Psoas muscle (tissue), 8 donors: Measurements from ENCODE around the gene SKP1. TPM values are rescaled to one million over a fixed set of nuclear protein-coding genes. Genes with fewer than 3 reads are reported as not detected.

Source experiments
- ATAC-seq, 4 donors: fragments of 200-7000 bp; cut with Tn5 transposase; one replicate each; pipeline ENCODE4 v1.9.1; 2020; ENCODE audit warnings: moderate library complexity in 3 of 4, mild to moderate bottlenecking in 2 of 4
- DNase-seq, 2 donors: peaks; one replicate each; pipeline ENCODE4 v3.0.0-alpha.2; 2020
- H3K27ac ChIP-seq: fragments of 200-600 bp; one replicate; pipeline ENCODE4 v1.8.0; 2022
- H3K27me3 ChIP-seq, 3 donors: fragments of 200-600 bp in 1 of 3; one replicate each; pipeline versions ENCODE4 v1.6.1 to v1.8.0; 2013 to 2022; ENCODE audit warnings: low read length in 2 of 3, mild to moderate bottlenecking in 2 of 3, moderate library complexity in 1 of 3; ENCODE audit not compliant: insufficient read depth in 3 of 3
- H3K36me3 ChIP-seq, 2 donors: fragments of 200-600 bp in 1 of 2; one replicate each; pipeline versions ENCODE4 v1.6.1 to v1.8.0; 2013 to 2022; ENCODE audit warnings: low read depth in 1 of 2, mild to moderate bottlenecking in 1 of 2, moderate library complexity in 1 of 2; ENCODE audit not compliant: insufficient read depth in 1 of 2
- H3K4me1 ChIP-seq: fragments of 200-600 bp; one replicate; pipeline ENCODE4 v1.8.0; 2022
- H3K4me3 ChIP-seq: fragments of 200-600 bp; one replicate; pipeline ENCODE4 v1.8.0; 2022; ENCODE audit warnings: mild to moderate bottlenecking
- H3K9me3 ChIP-seq: fragments of 200-600 bp; one replicate; pipeline ENCODE4 v1.8.0; 2022
- WGBS, 3 donors: extraction: QIAGEN DNeasy Blood & Tissue Kit; methylation state at CpG; one replicate each; pipeline versions ENCODE4 v1.1.6 to v1.1.7; 2013; 5-methylcytosine and 5-hydroxymethylcytosine counted together
- intact Hi-C, 2 donors: fragments of 100-400 bp; cut with DNase I; formaldehyde crosslinking; loops; one replicate each; pipeline versions ENCODE4 v1.11.0 to v1.14.2; 2022
- polyA plus RNA-seq, 3 donors: library from polyadenylated mRNA; stranded (reverse); fragments of 200-250 nt; gene quantifications; one replicate each; pipeline ENCODE4 v1.2.3, GENCODE V29; 2013
- total RNA-seq, 4 donors: library from RNA; stranded (reverse); fragmentation: NEBNext Ultra II Directional in 2 of 4; extraction: Animal tissue kit (Norgen Biotek cat#: 25700) in 2 of 4; gene quantifications; one replicate each; pipeline versions ENCODE4 v1.2.1 to v1.2.4, GENCODE V29; 2021 to 2023
- TF ChIP-seq, protein P1 (sequence below): fragments of 200-600 bp; IDR thresholded peaks from one replicate; pipeline ENCODE4 v1.8.0; 2022; ENCODE audit warnings: antibody characterized with exemption
- donor health status: healthy with polysubstance abuse.
- donor health status: DM: no; HTN: no; CAD: no; lungs with moderate emphysema.
- donor health status: Bipolar disorder and iron deficiency.
- donor health status: healthy.
- donor health status: DM: yes; HTN: yes; CAD: no.
- donor health status: DM: no; HTN: no; CAD: no.
- donor health status: DM: no; HTN: no; CAD: no.
- donor health status: DM: yes; HTN: yes; CAD: no.

The SKP1 gene
- total and polyA plus RNA-seq, 7 donors = 341 to 1,174 (median 485) TPM

DNA sequence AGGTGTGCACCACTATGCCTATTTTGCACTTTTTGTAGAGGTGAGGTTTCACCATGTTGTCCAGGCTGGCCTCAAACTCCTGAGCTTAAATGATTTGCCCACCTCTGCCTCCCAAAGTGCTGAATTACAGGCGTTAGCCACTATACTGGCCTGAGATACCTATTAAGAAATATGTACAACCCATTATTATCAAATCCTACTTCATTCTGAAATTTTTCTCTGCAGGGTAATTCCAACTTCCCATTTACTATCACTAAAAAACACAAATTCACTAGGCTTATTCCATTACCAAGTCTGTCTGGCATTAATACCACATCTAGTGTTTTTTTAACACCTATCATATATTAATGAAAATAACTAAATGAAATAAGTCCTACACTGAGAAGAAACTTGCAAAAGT, 30.9 kb upstream of the SKP1 start:
- no peak overlapping the region for H3K27ac ChIP-seq
- H3K4me3 ChIP-seq = no peak overlapping the region
- DNase-seq = no peak
- TF ChIP-seq, protein P1, sequence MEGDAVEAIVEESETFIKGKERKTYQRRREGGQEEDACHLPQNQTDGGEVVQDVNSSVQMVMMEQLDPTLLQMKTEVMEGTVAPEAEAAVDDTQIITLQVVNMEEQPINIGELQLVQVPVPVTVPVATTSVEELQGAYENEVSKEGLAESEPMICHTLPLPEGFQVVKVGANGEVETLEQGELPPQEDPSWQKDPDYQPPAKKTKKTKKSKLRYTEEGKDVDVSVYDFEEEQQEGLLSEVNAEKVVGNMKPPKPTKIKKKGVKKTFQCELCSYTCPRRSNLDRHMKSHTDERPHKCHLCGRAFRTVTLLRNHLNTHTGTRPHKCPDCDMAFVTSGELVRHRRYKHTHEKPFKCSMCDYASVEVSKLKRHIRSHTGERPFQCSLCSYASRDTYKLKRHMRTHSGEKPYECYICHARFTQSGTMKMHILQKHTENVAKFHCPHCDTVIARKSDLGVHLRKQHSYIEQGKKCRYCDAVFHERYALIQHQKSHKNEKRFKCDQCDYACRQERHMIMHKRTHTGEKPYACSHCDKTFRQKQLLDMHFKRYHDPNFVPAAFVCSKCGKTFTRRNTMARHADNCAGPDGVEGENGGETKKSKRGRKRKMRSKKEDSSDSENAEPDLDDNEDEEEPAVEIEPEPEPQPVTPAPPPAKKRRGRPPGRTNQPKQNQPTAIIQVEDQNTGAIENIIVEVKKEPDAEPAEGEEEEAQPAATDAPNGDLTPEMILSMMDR = no peak
- 75 to 84% (median 83%) methylated on average over 1 of the region's 1 CpG for WGBS, 3 donors
- peaks cover 5 to 35% of the 10 kb centered on the region in 2 donors for H3K36me3 ChIP-seq
- ATAC-seq = no peak
- H3K9me3 ChIP-seq = no peaks in the 10 kb centered on the region
- intact Hi-C loops = no loop called here
- H3K4me1 ChIP-seq = peaks cover 32% of the 10 kb centered on the region
- H3K27me3 ChIP-seq = no peaks in the 10 kb centered on the region

DNA sequence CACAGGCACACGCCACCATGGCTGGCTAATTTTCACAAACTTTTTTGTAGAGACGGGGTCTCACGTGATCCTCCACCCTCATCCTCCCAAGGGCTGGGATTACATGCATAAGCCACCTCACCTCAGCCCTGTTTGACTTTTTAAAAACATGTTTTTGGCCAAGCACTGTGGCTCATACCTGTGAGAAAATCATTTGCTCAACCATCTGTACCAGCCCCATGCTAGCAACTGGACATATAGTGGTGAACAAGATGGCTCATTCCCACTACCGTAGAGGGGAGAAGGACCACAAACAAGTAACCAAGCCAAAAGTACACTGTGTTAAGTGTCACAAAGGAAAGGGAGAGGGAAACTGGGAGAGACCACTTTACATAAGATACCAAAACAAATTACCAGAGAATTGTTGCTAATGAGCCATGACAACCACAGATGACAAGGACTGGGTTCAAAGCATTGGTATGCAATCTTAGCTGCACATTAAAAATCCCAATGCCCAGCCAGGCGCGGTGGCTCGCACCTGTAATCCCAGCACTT, 29.9 kb upstream of the SKP1 start:
- H3K4me3 ChIP-seq = no peak overlapping the region
- intact Hi-C loops = no loop called here
- H3K27me3 ChIP-seq = no peaks in the 10 kb centered on the region
- peaks cover 5 to 45% of the 10 kb centered on the region in 2 donors for H3K36me3 ChIP-seq
- TF ChIP-seq, protein P1 = no peak
- H3K4me1 ChIP-seq = peaks cover 32% of the 10 kb centered on the region
- 65 to 70% (median 66%) methylated on average over 7 of the region's 7 CpGs for WGBS, 3 donors
- H3K9me3 ChIP-seq = no peaks in the 10 kb centered on the region
- no peak overlapping the region for H3K27ac ChIP-seq
- ATAC-seq (no peak), DNase-seq (no peak)

DNA sequence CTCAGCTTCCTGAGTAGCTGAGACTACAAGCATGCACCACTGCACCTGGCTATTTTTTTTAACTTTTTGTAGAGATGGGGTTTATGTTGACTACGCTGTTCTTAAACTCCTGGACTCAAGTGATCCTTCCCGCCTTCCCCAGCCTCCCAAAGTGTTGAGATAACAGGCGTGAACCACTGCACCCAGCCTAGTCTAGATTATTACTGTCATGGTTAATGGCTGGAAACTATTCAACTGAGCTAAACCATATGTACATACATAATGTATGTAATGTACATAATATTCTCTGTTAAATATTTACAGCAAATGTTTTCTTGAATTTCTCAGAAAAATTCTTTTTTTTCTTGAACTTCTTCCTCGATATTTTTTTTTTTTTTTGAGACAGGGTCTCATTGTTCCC, 27.8 kb upstream of the SKP1 start:
- H3K4me1 ChIP-seq = peaks cover 24% of the 10 kb centered on the region
- 92 to 98% (median 94%) methylated on average over 4 of the region's 4 CpGs for WGBS, 3 donors
- no peak overlapping the region for H3K4me3 ChIP-seq
- H3K27me3 ChIP-seq = no peaks in the 10 kb centered on the region
- H3K9me3 ChIP-seq = no peaks in the 10 kb centered on the region
- TF ChIP-seq, protein P1 = no peak
- H3K27ac ChIP-seq = no peak overlapping the region
- intact Hi-C loops = no loop called here
- no peak for ATAC-seq
- no peak for DNase-seq
- H3K36me3 ChIP-seq = peaks cover 11 to 66% of the 10 kb centered on the region in 2 donors

DNA sequence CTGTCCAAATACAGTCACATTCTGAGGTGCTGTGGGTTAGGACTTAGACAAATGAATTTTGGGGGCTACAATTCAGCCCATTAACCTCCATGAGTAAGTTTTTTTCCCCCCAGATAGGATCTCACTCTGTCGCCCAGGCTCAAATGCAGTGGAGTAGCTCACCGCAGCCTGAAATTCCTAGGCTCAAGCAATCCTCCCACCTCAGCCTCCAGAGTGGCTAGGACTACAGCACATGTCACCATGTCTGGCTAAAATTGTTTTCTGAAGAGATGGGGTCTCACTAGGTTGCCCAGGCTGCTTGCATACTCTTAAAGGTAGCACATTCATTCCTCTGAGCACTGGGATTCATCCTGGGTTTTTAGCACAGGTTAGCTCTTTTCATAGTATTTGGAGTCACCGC, 26.9 kb upstream of the SKP1 start:
- Histone ChIP-seq H3K4me3 (no peak overlapping the region), H3K9me3 (no peaks in the 10 kb centered on the region), H3K4me1 (peaks cover 15% of the 10 kb centered on the region), H3K27me3 (no peaks in the 10 kb centered on the region), H3K36me3 (peaks cover 16 to 75% of the 10 kb centered on the region in 2 donors), H3K27ac (no peak overlapping the region)
- TF ChIP-seq, protein P1 = no peak
- WGBS, 3 donors = 94 to 96% (median 96%) methylated on average over 3 of the region's 3 CpGs
- intact Hi-C loops = no loop called here
- DNase-seq (no peak), ATAC-seq (no peak)

DNA sequence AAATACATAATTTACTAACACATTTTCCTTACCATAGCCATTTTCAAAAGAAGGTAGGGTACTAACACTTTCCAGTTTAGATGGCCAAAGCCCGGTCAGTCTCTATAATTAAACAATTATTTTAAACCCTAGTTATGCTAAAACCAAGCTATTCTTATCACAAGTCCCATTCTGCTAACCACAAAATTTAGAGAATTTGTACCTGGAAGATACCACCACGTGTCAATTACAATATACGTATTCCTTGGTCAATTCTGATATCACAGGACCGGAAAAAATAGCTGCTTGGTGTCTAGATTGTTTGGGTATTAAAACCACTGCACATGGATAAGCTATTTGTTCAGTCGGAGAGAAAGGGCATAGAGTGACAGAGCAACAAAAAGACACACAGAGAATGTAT, 18.9 kb upstream of the SKP1 start:
- ATAC-seq (peak in 2 of 4 donors; percentile 38 to 65), DNase-seq (no peak)
- H3K4me1 ChIP-seq = no peaks in the 10 kb centered on the region
- H3K27ac ChIP-seq = peak overlapping the region; percentile 42
- intact Hi-C loops = no loop called here
- no peaks in the 10 kb centered on the region for H3K27me3 ChIP-seq
- TF ChIP-seq, protein P1 = no peak
- no peaks in the 10 kb centered on the region for H3K9me3 ChIP-seq
- no peak overlapping the region for H3K4me3 ChIP-seq
- peaks cover 18 to 51% of the 10 kb centered on the region in 2 donors for H3K36me3 ChIP-seq
- 43 to 66% (median 55%) methylated on average over 5 of the region's 5 CpGs for WGBS, 3 donors
